Upper lobe of left lung (tissue), 6 donors: ENCODE results near the gene SNRNP48. TPM values are rescaled to one million over a fixed set of nuclear protein-coding genes. Genes with fewer than 3 reads are reported as not detected.

Source experiments
- ATAC-seq, 2 donors: fragments of 200-7000 bp; cut with Tn5 transposase; one replicate each; pipeline ENCODE4 v1.9.1; 2022; ENCODE audit warnings: mild to moderate bottlenecking in 2 of 2, moderate library complexity in 2 of 2; ENCODE audit not compliant: low FRiP score in 2 of 2
- DNase-seq, 2 donors: peaks; one replicate each; pipeline ENCODE4 v3.0.0-alpha.2; 2019 to 2020
- H3K27ac ChIP-seq, 4 donors: fragments of 200-600 bp; sonication (generic); one replicate each; pipeline ENCODE4 v1.5.1; 2016 to 2019
- H3K27me3 ChIP-seq, 4 donors: fragments of 200-600 bp; sonication (generic); one replicate each; pipeline ENCODE4 v1.5.1; 2017 to 2019
- H3K36me3 ChIP-seq, 4 donors: fragments of 200-600 bp; sonication (generic); one replicate each; pipeline ENCODE4 v1.5.1; 2016 to 2019
- H3K4me1 ChIP-seq, 4 donors: fragments of 200-600 bp; sonication (generic); one replicate each; pipeline ENCODE4 v1.5.1; 2018 to 2019
- H3K4me3 ChIP-seq, 4 donors: fragments of 200-600 bp; sonication (generic); one replicate each; pipeline ENCODE4 v1.5.1; 2017 to 2019; ENCODE audit warnings: mild to moderate bottlenecking in 2 of 4, moderate library complexity in 1 of 4
- H3K9me3 ChIP-seq, 4 donors: fragments of 200-600 bp; sonication (generic); one replicate each; pipeline ENCODE4 v1.5.1; 2018 to 2019
- EP300 ChIP-seq, 4 donors: sonication (generic); formaldehyde crosslinking; IDR thresholded peaks; one replicate each; pipeline ENCODE4 v1.5.1; 2017; ENCODE audit warnings: antibody characterized with exemption in 4 of 4, control low read depth in 2 of 4
- POLR2A ChIP-seq, 4 donors: fragments of 450-650 bp; IDR thresholded peaks; one replicate each; pipeline ENCODE4 v1.5.1; 2016 to 2017; ENCODE audit warnings: antibody characterized with exemption in 4 of 4, mild to moderate bottlenecking in 2 of 4
- POLR2AphosphoS5 ChIP-seq, 2 donors: sonication (generic); formaldehyde crosslinking; IDR thresholded peaks; one replicate each; pipeline ENCODE4 v1.5.1; 2017; ENCODE audit warnings: antibody characterized with exemption in 2 of 2
- WGBS, 2 donors: methylation state at CpG; one replicate each; pipeline ENCODE4 v1.1.5; 2017 to 2018; 5-methylcytosine and 5-hydroxymethylcytosine counted together
- total RNA-seq, 6 donors: library from RNA; depleted of rRNA in 4 of 6; stranded (reverse); fragments of >200 nt in 4 of 6; gene quantifications; one replicate each; pipeline versions ENCODE4 v1.1.0 to v1.2.1, GENCODE V29; 2016 to 2021
- TF ChIP-seq, protein P1 (sequence below), 6 experiments: fragments of 450-650 bp in 4 of 6; fragments of 200-600 bp in 2 of 6; sonication (generic) in 2 of 6; IDR thresholded peaks; one replicate each; pipeline ENCODE4 v1.5.1; 2016 to 2019; ENCODE audit warnings: antibody characterized with exemption in 6 of 6
- donor health status: DM: no; HTN: no; CAD: no; lungs with moderate emphysema.
- donor health status: DM: no; HTN: yes; CAD: no; lungs with severe emphysema.

SNRNP48 gene
- total RNA-seq, 6 donors from 2014 or later: 1.3 to 23.0 (median 10.2) TPM

- H3K4me3 ChIP-seq: no peak overlapping the region
- WGBS, 2 donors: 95% methylated on average over 13 of the region's 13 CpGs
- TF ChIP-seq EP300 (IDR thresholded peaks at IDR 0.05) (no peak), POLR2A (IDR thresholded peaks at IDR 0.05) (no peak), POLR2AphosphoS5 (IDR thresholded peaks at IDR 0.05) (no peak)
- TF ChIP-seq, protein P1, sequence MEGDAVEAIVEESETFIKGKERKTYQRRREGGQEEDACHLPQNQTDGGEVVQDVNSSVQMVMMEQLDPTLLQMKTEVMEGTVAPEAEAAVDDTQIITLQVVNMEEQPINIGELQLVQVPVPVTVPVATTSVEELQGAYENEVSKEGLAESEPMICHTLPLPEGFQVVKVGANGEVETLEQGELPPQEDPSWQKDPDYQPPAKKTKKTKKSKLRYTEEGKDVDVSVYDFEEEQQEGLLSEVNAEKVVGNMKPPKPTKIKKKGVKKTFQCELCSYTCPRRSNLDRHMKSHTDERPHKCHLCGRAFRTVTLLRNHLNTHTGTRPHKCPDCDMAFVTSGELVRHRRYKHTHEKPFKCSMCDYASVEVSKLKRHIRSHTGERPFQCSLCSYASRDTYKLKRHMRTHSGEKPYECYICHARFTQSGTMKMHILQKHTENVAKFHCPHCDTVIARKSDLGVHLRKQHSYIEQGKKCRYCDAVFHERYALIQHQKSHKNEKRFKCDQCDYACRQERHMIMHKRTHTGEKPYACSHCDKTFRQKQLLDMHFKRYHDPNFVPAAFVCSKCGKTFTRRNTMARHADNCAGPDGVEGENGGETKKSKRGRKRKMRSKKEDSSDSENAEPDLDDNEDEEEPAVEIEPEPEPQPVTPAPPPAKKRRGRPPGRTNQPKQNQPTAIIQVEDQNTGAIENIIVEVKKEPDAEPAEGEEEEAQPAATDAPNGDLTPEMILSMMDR (IDR thresholded peaks at IDR 0.05): no peak
- DNase-seq (no peak), ATAC-seq (no peak)
- no peaks in the 10 kb centered on the region for H3K9me3 ChIP-seq
- H3K27me3 ChIP-seq: no peaks in the 10 kb centered on the region
- peaks cover 0 to 26% (median 4%) of the 10 kb centered on the region in 4 donors for H3K36me3 ChIP-seq
- no peaks in the 10 kb centered on the region for H3K4me1 ChIP-seq
- no peak overlapping the region for H3K27ac ChIP-seq
These were observed 20.9 kb upstream of the SNRNP48 start for GRCh38 chr6:7569082-7569481.

GRCh38 chr6:7572213-7572943, 17.6 kb upstream of the SNRNP48 start:
- no peaks in the 10 kb centered on the region for H3K4me1 ChIP-seq
- H3K27ac ChIP-seq: no peak overlapping the region
- no peaks in the 10 kb centered on the region for H3K9me3 ChIP-seq
- no peak for DNase-seq
- TF ChIP-seq POLR2AphosphoS5 (IDR thresholded peaks at IDR 0.05) (no peak), POLR2A (IDR thresholded peaks at IDR 0.05) (no peak), EP300 (IDR thresholded peaks at IDR 0.05) (no peak)
- TF ChIP-seq, protein P1 (IDR thresholded peaks at IDR 0.05): no peak
- WGBS, 2 donors: 94% methylated on average over 9 of the region's 9 CpGs
- no peak for ATAC-seq
- H3K4me3 ChIP-seq: no peak overlapping the region
- peaks cover 0 to 26% (median 4%) of the 10 kb centered on the region in 4 donors for H3K36me3 ChIP-seq
- H3K27me3 ChIP-seq: no peaks in the 10 kb centered on the region

DNA sequence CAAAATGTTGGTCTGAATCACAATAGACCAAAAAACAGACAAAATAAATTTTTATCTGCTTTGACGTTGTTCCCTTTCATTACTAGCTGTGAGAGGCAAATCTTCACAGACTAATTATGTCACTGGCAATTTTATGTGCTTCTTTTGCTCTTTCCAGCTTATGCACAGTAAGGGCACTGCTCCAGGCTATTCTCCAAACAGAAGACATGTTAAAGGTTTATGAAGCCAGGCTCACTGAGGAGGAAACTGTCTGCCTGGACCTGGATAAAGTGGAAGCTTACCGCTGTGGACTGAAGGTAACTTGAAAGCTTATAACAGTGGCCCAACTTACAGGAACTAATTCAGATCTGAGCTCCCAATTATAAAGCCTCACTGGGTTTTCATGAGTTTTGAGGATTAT, 15.5 kb upstream of the SNRNP48 start:
- H3K27ac ChIP-seq: no peak overlapping the region
- H3K4me3 ChIP-seq: no peak overlapping the region
- DNase-seq: no peak
- TF ChIP-seq, protein P1 (IDR thresholded peaks at IDR 0.05): no peak
- TF ChIP-seq POLR2AphosphoS5 (IDR thresholded peaks at IDR 0.05) (no peak), POLR2A (IDR thresholded peaks at IDR 0.05) (no peak), EP300 (IDR thresholded peaks at IDR 0.05) (no peak)
- no peaks in the 10 kb centered on the region for H3K4me1 ChIP-seq
- ATAC-seq: no peak
- H3K36me3 ChIP-seq: peaks cover 0 to 19% (median 2%) of the 10 kb centered on the region in 4 donors
- 87 to 93% methylated on average over 2 of the region's 2 CpGs for WGBS, 2 donors
- no peaks in the 10 kb centered on the region for H3K27me3 ChIP-seq
- H3K9me3 ChIP-seq: no peaks in the 10 kb centered on the region

DNA sequence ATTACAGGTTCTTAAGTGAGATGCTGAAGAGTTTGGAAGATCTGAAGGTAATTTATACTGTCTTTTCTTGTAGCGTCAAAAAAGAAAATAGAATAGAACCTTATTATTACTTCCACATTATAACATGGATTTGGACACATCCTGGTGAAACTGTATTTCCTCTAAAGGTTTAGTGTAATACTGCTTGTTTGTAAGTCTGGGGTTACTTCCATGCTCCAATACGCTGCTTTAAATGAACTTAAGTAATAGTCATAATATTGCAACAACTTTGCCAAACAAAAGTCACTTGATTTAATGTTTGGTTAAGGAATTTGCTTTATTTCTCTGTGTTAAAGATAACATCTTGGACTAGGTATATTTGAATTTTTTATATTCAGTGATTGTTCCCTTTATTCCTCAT, 11.5 kb upstream of the SNRNP48 start:
- no peak for TF ChIP-seq POLR2A (IDR thresholded peaks at IDR 0.05)
- TF ChIP-seq EP300 (IDR thresholded peaks at IDR 0.05): no peak
- TF ChIP-seq POLR2AphosphoS5 (IDR thresholded peaks at IDR 0.05): no peak
- TF ChIP-seq, protein P1 (IDR thresholded peaks at IDR 0.05): no peak
- ATAC-seq (no peak), DNase-seq (no peak)
- peaks cover 0 to 15% (median 1%) of the 10 kb centered on the region in 4 donors for H3K36me3 ChIP-seq
- H3K4me3 ChIP-seq: no peak overlapping the region
- 0 to 38% methylated on average over 2 of the region's 2 CpGs for WGBS, 2 donors
- H3K27me3 ChIP-seq: no peaks in the 10 kb centered on the region
- no peaks in the 10 kb centered on the region for H3K4me1 ChIP-seq
- no peaks in the 10 kb centered on the region for H3K9me3 ChIP-seq
- no peak overlapping the region for H3K27ac ChIP-seq

- ATAC-seq: no peak
- Histone ChIP-seq H3K27ac (no peak overlapping the region), H3K4me1 (no peaks in the 10 kb centered on the region), H3K9me3 (no peaks in the 10 kb centered on the region), H3K36me3 (peaks cover 0 to 15% (median 1%) of the 10 kb centered on the region in 4 donors), H3K4me3 (no peak overlapping the region), H3K27me3 (no peaks in the 10 kb centered on the region)
- TF ChIP-seq POLR2A (IDR thresholded peaks at IDR 0.05): no peak
- TF ChIP-seq, protein P1 (IDR thresholded peaks at IDR 0.05): no peak
- TF ChIP-seq POLR2AphosphoS5 (IDR thresholded peaks at IDR 0.05): no peak
- TF ChIP-seq EP300 (IDR thresholded peaks at IDR 0.05): no peak
- 83 to 93% methylated on average over 2 of the region's 2 CpGs for WGBS, 2 donors
- DNase-seq: no peak
These were observed 11.1 kb upstream of the SNRNP48 start for GRCh38 chr6:7578931-7579330.
